Thoracic aorta (tissue), 2 donors: ENCODE results near the gene ZNF831. TPM values are rescaled to one million over a fixed set of nuclear protein-coding genes. Genes with fewer than 3 reads are reported as not detected.

Experiments
- ATAC-seq: fragments of 150-250 bp; one replicate; pipeline ENCODE4 v1.8.0; 2017; ENCODE audit warnings: low read depth; ENCODE audit not compliant: insufficient number of reproducible peaks, low FRiP score
- DNase-seq: peaks from one replicate; pipeline ENCODE4 v3.0.0-alpha.2; 2020; ENCODE audit warnings: low spot score
- H3K27ac ChIP-seq, 2 donors: fragments of 200-600 bp; sonication (generic); 1 replicate in 1 of 2; 2 replicates in 1 of 2; pipeline ENCODE4 v1.5.1; 2016; ENCODE audit warnings: mild to moderate bottlenecking in 2 of 2, moderate library complexity in 2 of 2
- H3K27me3 ChIP-seq: fragments of 200-600 bp; sonication (generic); replicated peaks from 2 replicates; pipeline ENCODE4 v1.6.0; 2016; ENCODE audit warnings: mild to moderate bottlenecking; ENCODE audit not compliant: insufficient read depth
- H3K36me3 ChIP-seq: fragments of 200-600 bp; sonication (generic); one replicate; pipeline ENCODE4 v1.5.1; 2016
- H3K4me1 ChIP-seq, 2 donors: fragments of 200-600 bp; sonication (generic); 1 replicate in 1 of 2; 2 replicates in 1 of 2; pipeline versions ENCODE4 v1.5.1 to v1.6.0; 2016; ENCODE audit warnings: low read depth in 2 of 2, mild to moderate bottlenecking in 1 of 2; ENCODE audit not compliant: control insufficient read depth in 1 of 2
- H3K4me3 ChIP-seq: fragments of 200-600 bp; sonication (generic); 2 replicates; pipeline ENCODE4 v1.5.1; 2016; ENCODE audit warnings: mild to moderate bottlenecking
- H3K9me3 ChIP-seq: fragments of 200-600 bp; sonication (generic); 2 replicates; pipeline ENCODE4 v1.5.1; 2016
- total RNA-seq, 2 donors: library from RNA; depleted of rRNA; stranded (reverse); fragments of >200 nt; gene quantifications; one replicate each; pipeline versions ENCODE4 v1.1.0 to v1.2.3, GENCODE V29; 2016
- TF ChIP-seq, protein P1 (sequence below): fragments of 200-600 bp; sonication (generic); IDR thresholded peaks from one replicate; pipeline ENCODE4 v1.5.1; 2019; ENCODE audit warnings: antibody characterized with exemption

The ZNF831 gene
- total RNA-seq, 2 donors from 2014 or later: 1.1 to 1.3 TPM

DNA sequence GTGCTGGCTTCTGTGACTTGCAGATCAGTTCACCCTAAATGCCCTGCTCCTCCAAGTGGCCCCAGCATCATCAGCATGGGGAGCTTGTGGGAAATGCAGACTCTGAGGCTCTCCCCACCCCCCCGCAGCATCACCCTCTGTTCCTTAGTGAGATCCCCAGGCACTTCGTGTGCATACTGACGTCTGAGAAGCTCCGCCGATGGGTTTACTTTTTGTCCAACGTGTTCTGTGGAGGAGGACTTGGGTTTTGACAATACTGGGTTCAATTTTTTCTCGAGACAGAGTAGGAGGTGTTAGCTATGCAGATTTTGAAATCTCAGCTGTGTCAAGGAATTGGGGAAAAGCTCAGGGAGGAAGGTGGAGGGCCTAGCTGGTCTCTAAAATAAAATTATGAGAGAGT lies 38.3 kb upstream of the ZNF831 start:
- no peak for DNase-seq
- no peak for ATAC-seq
- H3K36me3 ChIP-seq: no peaks in the 10 kb centered on the region
- TF ChIP-seq, protein P1, sequence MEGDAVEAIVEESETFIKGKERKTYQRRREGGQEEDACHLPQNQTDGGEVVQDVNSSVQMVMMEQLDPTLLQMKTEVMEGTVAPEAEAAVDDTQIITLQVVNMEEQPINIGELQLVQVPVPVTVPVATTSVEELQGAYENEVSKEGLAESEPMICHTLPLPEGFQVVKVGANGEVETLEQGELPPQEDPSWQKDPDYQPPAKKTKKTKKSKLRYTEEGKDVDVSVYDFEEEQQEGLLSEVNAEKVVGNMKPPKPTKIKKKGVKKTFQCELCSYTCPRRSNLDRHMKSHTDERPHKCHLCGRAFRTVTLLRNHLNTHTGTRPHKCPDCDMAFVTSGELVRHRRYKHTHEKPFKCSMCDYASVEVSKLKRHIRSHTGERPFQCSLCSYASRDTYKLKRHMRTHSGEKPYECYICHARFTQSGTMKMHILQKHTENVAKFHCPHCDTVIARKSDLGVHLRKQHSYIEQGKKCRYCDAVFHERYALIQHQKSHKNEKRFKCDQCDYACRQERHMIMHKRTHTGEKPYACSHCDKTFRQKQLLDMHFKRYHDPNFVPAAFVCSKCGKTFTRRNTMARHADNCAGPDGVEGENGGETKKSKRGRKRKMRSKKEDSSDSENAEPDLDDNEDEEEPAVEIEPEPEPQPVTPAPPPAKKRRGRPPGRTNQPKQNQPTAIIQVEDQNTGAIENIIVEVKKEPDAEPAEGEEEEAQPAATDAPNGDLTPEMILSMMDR: no peak
- no peaks in the 10 kb centered on the region for H3K4me1 ChIP-seq
- H3K27ac ChIP-seq: no peak overlapping the region
- no peaks in the 10 kb centered on the region for H3K27me3 ChIP-seq
- no peaks in the 10 kb centered on the region for H3K9me3 ChIP-seq
- H3K4me3 ChIP-seq: no peak overlapping the region

DNA sequence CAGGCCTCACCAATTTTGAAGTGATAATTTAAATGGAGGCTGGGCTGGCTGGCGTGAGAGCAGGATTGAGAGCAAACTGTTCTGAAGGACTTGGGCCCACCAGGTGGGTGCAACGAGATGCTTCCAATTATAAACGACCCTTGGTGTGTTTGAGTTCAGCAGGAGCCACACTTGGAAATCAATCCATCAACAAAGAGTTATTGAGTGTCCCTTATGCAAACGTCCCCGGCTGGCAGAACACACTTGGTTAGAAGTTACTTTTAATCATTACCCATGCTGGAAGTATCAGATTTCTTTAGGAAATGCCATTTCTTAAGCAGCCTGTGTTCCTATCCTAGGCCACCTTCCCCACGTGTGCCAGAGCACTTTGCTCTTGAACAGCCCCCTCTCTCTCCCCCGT lies 37.8 kb upstream of the ZNF831 start:
- TF ChIP-seq, protein P1: no peak
- Histone ChIP-seq H3K4me3 (no peak overlapping the region), H3K27ac (no peak overlapping the region), H3K9me3 (no peaks in the 10 kb centered on the region), H3K36me3 (no peaks in the 10 kb centered on the region), H3K27me3 (no peaks in the 10 kb centered on the region), H3K4me1 (no peaks in the 10 kb centered on the region)
- ATAC-seq (no peak), DNase-seq (no peak)

DNA sequence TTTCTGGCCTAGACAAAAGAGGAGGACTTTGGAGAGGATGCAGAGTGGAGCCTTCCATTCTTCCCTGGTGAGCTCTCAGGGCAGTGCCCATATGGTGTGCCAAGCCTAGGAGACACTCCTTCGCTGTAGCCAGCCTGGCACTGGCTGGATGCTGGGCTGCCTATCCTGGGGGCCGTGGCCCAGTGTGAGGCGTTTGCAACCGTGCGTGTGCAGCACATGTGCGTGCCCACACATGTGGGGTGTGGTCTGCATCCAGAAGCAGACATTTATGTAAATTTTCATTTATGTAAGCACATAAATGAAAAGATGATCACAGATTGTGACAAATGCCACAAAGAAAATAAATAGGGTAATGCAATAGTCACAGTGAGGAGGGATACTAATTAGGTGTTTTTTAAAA lies 35.8 kb upstream of the ZNF831 start:
- H3K27me3 ChIP-seq: no peaks in the 10 kb centered on the region
- no peak overlapping the region for H3K4me3 ChIP-seq
- H3K9me3 ChIP-seq: no peaks in the 10 kb centered on the region
- no peak for ATAC-seq
- TF ChIP-seq, protein P1: no peak
- no peaks in the 10 kb centered on the region for H3K36me3 ChIP-seq
- no peak overlapping the region for H3K27ac ChIP-seq
- H3K4me1 ChIP-seq: no peaks in the 10 kb centered on the region
- DNase-seq: no peak

DNA sequence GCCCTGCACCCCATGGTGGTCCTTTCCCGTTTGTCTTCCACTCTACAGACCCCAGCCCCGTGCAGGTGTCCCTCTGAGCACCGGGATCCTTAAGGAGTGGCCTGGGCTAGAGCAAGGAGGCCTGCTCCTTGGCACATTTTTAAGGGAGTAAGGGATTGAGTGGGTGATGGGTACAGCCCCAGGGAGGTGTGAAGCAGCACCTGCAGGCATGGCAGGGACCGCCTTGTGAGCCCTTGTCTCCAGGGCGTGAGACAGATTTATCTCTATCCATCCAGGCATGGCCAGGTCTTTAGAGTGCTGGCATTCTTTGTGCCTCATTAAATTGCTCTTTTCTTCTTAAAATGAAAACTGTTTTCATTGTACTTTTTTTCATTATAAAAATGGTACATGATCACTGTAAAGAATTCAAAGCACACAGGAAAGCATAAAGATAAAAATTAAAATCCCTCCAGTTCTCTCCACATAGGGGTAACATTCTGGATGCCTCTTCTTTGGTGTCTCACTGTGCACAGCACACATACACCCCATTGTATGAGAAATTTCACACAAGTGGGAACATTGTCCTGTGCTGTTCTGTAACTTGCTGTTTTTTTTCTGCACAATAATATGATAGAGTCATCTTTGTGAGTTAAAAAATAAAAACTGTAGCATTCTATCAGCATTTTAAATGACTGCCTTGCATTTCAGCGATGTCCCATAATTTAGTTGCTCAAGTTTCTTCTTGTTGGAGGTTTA lies 31.9 kb upstream of the ZNF831 start:
- Histone ChIP-seq H3K4me3 (no peak overlapping the region), H3K27ac (no peak overlapping the region), H3K27me3 (no peaks in the 10 kb centered on the region), H3K4me1 (no peaks in the 10 kb centered on the region), H3K9me3 (no peaks in the 10 kb centered on the region), H3K36me3 (no peaks in the 10 kb centered on the region)
- TF ChIP-seq, protein P1: no peak
- no peak for ATAC-seq
- no peak for DNase-seq

DNA sequence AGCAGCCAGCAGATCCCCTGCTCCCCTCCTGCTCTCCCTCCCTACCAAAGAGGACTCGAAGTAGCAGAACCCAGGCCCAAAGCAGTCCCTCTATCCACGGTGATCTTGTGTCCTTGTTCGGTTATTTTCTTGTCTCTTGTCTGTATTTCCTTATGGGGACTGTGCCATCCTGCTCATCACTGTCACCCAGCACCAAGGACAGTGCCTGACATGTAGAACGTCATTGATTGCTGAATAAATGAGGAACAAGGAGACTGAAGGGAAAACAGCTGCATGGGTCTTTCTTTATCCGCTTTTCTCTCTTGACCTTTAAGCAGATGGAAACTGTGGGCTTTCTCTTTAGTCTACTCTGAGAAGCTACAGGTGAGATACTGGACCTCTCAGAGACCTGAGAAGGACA lies 29.4 kb upstream of the ZNF831 start:
- TF ChIP-seq, protein P1: no peak
- Histone ChIP-seq H3K27me3 (no peaks in the 10 kb centered on the region), H3K27ac (no peak overlapping the region), H3K36me3 (no peaks in the 10 kb centered on the region), H3K4me1 (no peaks in the 10 kb centered on the region), H3K9me3 (no peaks in the 10 kb centered on the region), H3K4me3 (no peak overlapping the region)
- DNase-seq (no peak), ATAC-seq (no peak)
